Stimulated activated CD4-positive, alpha-beta T cell treated with anti-CD3 and anti-CD28 coated beads, Interleukin-4, amount 100 ng/mL, for 4 hours (primary cell): ENCODE results near the gene SLC30A3.
"Not testable (repeated sequence)": the region's sequence is repeated elsewhere in the genome, so short reads cannot be mapped to it uniquely, and the experiment has no call there.

Experiments used
- DNase-seq, 2 experiments: peaks; one replicate each; pipeline ENCODE4 v3.0.0-alpha.2; 2020

Gene SLC30A3

DNA sequence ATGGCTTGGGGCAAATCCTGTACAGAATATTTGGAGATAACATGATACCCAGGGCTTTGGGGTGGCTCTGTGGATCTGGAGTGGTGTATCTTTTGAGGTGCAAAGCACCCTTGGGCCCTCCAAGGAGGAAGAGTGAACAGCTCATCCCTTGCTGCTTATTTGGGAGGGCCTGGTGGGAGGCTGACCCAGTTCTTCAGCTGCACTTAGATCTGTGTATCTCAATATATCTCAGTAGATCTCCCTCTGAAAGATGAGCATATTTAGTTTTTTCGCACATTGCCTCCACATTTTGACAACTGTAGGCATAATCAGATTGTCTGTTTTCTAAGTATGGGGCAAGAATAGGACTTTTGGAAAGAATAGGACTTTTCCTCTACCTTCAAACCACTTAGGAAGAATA lies 22.1 kb upstream of the SLC30A3 start:
- DNase-seq, result no peak

DNA sequence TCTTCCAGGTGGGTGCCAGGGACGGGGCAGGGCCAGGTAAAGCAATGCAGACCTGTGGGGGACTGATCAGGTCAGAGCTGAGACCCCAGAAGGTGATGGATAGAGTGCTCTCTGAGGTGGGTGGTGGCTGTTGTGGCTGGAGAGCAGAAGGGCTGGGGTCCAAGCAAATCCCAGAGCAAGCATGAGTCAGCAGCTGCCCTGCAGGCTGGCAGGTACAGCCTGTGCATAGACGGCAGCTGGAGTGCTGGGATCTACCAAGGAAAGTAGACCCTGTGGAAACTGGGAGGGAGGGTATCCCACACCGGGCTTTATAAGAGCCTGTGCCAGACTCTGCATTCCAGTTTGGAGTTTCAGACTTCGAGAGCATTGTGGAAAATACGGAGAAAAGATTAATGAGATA lies 20.0 kb upstream of the SLC30A3 start:
- no peak for DNase-seq

GRCh38 chr2:27281855-27282559 lies 19.2 kb upstream of the SLC30A3 start, which contains the start of gene TRIM54:
TRIM54 (plus strand) TSS chr2:27282429; CDS start chr2:27282732, 303 bp downstream.
- no peak for DNase-seq

- DNase-seq, result no peak
These were observed 18.6 kb upstream of the SLC30A3 start for GRCh38 chr2:27281442-27281841.

DNA sequence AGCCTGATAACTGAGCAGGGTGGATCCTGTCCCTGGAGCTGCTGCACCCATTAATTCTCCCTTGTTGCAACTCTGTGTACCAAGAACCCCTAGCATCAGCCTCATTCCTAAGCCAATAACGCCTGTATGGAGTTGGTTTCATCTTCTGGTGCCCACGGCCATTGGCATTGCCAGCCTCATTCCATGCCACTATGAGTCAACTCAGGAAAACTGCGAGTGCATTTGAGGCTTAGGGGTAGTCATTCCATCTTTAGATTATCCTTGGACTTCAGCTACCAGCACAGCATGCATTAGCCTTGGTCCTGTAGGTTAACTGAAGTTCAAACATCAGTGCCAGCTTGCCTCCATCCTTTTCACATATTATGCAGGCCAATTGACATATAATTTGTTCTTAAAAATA lies 18.0 kb upstream of the SLC30A3 start:
- DNase-seq, result no peak

GRCh38 chr2:27278010-27278409 lies 15.2 kb upstream of the SLC30A3 start:
- no peak for DNase-seq

DNA sequence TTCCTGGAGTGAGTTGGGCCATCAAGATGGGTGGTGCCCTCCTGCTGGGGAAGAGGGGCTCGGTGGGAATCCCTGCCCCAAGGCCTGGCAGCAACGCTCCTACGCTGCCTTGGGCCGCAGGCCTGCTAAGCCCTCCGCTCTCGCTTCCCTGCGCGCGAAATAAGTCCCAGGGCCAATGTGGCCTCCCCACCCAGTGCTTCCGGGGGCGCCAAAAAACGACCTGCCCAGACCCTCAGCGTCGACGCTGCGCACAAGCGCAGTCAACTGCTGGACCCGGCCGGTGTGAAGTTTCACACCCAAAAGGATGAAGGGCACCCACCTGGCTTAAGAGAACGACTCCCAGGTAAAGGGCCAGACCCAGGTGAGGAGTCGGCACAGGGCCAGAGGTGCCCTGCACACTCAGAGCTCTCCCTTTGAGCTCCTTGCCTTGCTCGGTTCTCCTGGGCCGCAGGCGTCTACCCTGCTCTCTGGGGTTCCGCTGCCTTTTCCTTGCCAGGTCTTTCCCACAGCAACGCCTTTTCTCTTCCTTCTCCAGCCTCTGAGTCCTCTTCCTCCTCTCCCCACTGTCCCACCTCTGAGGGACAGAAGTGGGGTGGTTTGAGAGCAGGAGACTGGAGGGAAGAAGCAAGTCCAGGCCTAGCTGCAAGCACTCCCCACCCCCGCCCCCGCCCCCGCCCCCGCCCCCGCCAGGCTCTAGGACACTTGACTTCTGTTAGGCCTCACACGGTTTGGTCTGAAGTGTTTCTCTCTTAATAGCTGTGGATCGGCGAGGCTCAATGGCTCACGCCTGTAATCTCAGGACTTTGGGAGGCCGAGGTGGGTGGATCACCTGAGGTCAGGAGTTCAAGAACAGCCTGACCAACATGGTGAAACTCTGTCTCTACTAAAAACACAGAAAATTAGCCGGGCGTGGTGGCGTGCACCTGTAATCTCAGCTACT lies 12.6 kb upstream of the SLC30A3 start, which contains the start of gene DNAJC5G:
DNAJC5G (plus strand) TSS at position 223 of the 940 bp plus-strand sequence. CDS start 1,296 bp downstream, outside the sequence.
- DNase-seq, result no peak

DNA sequence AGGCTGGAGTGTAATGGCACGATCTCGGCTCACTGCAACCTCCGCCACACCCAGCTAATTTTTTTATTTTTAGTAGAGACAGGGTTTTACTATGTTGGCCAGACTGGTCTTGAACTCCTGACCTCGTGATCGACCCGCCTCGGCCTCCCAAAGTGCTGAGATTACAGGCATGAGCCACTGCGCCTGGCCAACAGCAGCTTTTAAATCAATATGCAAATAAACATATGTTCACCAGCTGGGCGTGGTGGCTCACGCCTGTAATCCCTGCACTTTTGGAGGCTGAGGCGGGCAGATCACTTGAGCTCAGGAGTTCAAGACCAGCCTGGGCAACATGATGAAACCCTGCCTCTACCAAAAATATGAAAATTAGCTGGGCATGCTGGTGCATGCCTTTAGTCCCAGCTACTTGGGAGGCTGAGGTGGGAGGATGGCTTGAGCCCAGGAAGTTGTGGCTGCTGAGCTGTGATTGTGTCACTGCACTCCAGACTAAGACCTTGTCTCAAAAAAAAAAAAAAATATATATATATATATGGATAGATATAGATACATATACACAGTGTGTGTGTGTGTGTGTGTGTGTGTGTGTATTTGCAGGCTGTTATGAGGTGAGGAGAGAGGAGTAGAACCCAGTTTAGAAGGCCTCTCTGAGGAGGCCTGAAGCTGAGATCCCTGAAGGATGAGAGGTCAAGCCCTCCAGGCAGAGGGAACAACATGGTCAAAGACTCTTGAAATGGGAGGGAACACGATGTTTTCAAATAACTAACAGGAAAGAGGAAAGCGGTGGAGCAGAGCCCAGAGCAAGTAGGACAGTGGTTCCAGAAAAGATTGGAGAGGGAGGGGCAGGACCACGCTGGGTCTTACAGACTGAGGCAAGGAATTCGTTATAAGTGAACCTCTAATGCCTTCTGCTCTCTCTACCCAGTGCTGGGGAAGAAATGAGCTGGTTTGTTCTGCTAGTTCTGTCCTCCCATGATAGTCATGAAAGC lies 10.0 kb upstream of the SLC30A3 start:
- not testable (repeated sequence) for DNase-seq

- no peak for DNase-seq
These were observed 8.9 kb upstream of the SLC30A3 start for GRCh38 chr2:27271631-27272340.

DNA sequence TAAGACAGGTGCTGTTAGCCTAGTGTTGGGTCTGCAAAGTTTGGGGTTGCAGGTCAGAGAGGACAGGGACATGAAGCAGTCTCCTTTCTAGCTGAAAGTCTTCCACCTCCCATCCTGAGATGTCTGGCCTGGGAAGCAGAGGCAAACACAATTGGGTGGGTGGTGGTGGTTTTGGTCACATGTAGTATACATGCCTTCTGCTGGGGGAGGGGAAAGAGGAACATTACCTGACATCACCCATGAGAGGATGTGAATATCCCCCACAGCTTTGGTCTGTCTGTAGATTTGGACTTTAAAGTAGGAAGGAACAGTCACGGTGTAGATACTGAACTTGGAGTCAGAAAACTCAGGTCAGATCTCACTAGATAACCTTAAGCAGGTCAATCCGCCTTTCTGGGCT lies 7.8 kb upstream of the SLC30A3 start:
- DNase-seq, result no peak

DNA sequence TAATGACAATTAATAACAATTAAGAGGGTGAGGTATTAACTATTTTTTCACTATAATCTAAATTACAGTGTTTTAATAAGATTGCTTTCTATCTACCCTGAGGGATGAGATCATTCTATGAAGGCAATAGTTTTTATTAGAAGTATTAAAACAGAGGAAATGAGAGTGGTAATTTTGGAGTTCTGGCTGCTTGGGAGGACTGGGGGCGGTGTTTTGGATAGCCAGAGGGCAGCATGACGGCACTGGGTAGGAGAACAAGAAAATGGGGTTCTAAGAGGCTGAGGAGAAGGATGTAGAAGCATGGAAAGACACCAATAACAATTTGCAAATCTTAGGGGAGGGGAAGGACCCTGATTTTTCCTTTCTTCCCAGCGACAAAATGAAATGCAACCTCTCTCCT lies 7.3 kb upstream of the SLC30A3 start:
- DNase-seq, result no peak

GRCh38 chr2:27268296-27268695 lies 5.4 kb upstream of the SLC30A3 start:
- DNase-seq, result not testable (repeated sequence)

DNA sequence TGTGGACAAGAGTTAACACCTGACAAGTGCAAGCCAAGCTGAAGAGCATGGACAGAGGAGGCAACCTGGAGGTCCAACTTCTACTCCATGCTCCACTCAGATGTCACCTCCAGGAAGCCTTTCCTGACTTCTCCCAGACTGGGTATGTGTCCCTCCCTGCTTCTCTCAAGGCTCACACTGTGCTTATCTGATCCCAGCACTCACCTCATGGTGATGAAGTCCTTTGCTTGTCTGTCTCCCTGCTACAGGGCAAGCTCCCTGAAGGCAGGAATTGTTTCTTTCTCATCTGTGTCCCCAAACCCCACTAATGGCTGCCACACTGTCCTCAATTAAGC lies 2.7 kb upstream of the SLC30A3 start:
- DNase-seq, result no peak

DNA sequence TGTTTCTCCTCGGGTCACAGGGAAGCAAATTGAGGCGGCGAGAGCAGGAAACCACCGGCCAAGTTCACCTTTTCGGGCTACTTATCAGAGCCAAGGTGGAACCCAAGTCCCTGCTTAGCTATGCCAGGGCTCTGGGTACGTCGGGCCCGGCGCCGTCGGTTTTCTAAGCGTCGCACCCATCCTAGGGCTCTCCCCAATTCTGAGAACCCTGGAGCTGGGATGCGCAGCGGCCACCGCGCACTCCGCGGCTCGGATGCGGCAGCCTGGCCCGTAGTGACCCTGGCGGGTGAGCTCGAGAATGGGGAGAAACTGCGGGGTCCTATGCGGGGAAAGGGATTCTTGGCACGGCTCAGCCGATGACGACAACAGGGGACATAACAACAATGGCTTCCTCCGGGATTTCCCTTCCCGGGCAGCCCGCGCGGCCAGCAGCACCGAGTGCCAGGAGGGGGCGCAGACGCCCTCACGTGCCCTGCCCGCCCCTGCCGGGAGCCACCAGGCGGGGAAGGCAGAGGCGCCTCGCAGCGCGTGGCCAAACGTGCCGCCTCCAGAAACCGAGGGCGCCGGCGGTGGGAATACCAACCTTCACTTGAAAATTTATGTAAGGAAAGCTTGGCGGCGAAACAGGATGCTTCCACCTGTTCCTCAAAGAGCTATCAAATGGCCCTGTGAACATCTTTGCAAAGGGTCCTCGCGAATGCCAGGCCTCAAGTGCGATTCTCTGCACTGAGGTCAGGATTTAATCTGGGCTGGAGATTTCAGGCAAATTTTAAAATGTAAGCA lies 2.1 kb upstream of the SLC30A3 start:
- DNase-seq, result peak; percentile 55 to 66

- peak in 1 of 2 experiments; percentile 23 for DNase-seq
These were observed 1.5 kb upstream of the SLC30A3 start for GRCh38 chr2:27264253-27264752.

- DNase-seq, result no peak
These were observed 723 bp upstream of the SLC30A3 start for GRCh38 chr2:27263287-27264252.

DNA sequence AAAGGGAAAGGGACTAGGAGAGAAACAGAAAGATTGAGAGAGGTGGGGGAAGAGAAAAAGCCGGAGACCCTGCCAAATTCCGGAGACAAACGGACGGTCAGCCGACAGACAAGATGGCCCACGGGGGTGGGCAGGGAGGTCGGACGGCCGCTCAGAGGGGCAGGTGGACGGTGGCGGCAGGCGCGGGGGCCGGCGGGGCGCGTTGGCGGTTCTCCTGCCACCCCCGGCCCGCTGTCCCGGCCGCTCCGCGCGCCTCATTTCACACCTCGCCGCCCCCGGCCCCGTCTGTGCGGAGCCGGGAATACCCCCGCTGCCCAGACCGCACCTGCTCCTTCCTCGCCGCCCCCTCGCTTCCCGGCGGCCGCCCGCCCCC lies 935 bp downstream of the SLC30A3 start:
- DNase-seq, result no peak

DNA sequence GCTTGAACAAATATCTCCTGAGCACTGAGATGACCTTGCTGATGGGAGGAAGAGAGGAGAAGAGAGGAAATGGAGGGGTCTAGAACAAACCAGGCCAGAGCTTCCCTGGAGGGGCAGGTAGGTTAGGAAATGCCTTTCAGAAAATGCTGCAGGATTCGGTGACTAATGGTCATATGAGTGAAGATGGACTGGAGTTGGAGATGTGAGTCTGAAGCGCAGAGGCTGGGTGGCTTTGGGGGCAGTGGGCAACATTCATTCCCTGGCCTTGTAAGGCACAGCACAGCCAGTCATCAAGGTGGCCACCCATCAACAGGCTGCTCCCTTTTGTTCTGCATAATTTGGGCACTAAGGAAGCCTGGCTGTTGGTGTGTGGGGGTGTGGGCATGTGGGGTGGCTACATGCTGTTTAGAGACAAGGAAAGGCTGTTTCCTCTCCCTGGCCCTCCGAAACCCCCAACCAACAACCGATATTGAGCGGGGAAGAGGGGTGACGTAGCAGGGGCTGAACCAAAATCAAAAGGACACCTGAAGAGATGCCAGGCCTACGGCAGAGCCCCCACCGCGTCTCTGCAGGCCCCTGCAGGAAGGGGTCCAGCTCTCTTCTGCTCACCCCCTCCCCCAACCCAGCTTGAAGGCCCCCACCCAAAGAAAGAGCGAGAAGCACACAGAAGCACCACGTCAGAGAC lies 1.5 kb downstream of the SLC30A3 start:
- DNase-seq, result no peak

GRCh38 chr2:27258051-27258450 lies 4.8 kb downstream of the SLC30A3 start:
- DNase-seq, result no peak
